T-helper 2 cell (primary cell): ENCODE measurements around the gene ATP1A4.

ENCODE experiments used
- DNase-seq, 5 experiments: peaks; one replicate each; pipeline versions ENCODE4 v3.0.0 to v3.0.0-alpha.2; 2012 to 2022

Gene ATP1A4

GRCh38 chr1:160178731-160179130, 27.3 kb downstream of the ATP1A4 start:
- no peak for DNase-seq

GRCh38 chr1:160179336-160179735, 27.9 kb downstream of the ATP1A4 start:
- no peak for DNase-seq

GRCh38 chr1:160186246-160186645, 34.8 kb downstream of the ATP1A4 start:
- DNase-seq: no peak

- no peak for DNase-seq
Observed at GRCh38 chr1:160186729-160187128, 35.3 kb downstream of the ATP1A4 start.

GRCh38 chr1:160187407-160187806, 36.0 kb downstream of the ATP1A4 start:
- no peak for DNase-seq

GRCh38 chr1:160188341-160188740, 36.9 kb downstream of the ATP1A4 start:
- no peak for DNase-seq

- DNase-seq: no peak
Observed at GRCh38 chr1:160189649-160190625, 38.5 kb downstream of the ATP1A4 start, which contains the start of gene CASQ1. Gene CASQ1, plus strand, starts transcription at chr1:160190575. Its CDS starts 177 bp downstream, at chr1:160190752.

GRCh38 chr1:160191756-160192155, 40.4 kb downstream of the ATP1A4 start:
- no peak for DNase-seq

GRCh38 chr1:160192234-160192633, 40.8 kb downstream of the ATP1A4 start:
- DNase-seq: no peak

GRCh38 chr1:160193091-160193819, 41.9 kb downstream of the ATP1A4 start:
- peak; percentile 53 to 70 (median 66) for DNase-seq

- no peak for DNase-seq
Observed at GRCh38 chr1:160193832-160194736, 42.7 kb downstream of the ATP1A4 start.

- DNase-seq: no peak
Observed at GRCh38 chr1:160194737-160195059, 43.3 kb downstream of the ATP1A4 start.

GRCh38 chr1:160196143-160196542, 44.7 kb downstream of the ATP1A4 start:
- DNase-seq: no peak

GRCh38 chr1:160197231-160197630, 45.8 kb downstream of the ATP1A4 start:
- no peak for DNase-seq

GRCh38 chr1:160200786-160201185, 49.4 kb downstream of the ATP1A4 start:
- no peak for DNase-seq

- DNase-seq: no peak
Observed at GRCh38 chr1:160204526-160205241, 53.3 kb downstream of the ATP1A4 start.

GRCh38 chr1:160205242-160206035, 54.0 kb downstream of the ATP1A4 start, which contains the start of gene PEA15:
Gene PEA15, plus strand, starts transcription at chr1:160205384. Its CDS starts 6,161 bp downstream, at chr1:160211545.
- peak; percentile 42 to 82 (median 54) for DNase-seq

- peak in 4 of 5 experiments; percentile 27 to 76 (median 38) for DNase-seq
Observed at GRCh38 chr1:160206036-160206389, 54.6 kb downstream of the ATP1A4 start.

- DNase-seq: no peak
Observed at GRCh38 chr1:160206421-160207117, 55.2 kb downstream of the ATP1A4 start.

- DNase-seq: no peak
Observed at GRCh38 chr1:160207118-160207650, 55.8 kb downstream of the ATP1A4 start.
